Astrocyte (in vitro differentiated cells and primary cell): ENCODE results near the gene FAM177B.

Source experiments
- EZH2 ChIP-seq: IDR thresholded peaks from 2 replicates; pipeline ENCODE4 v1.6.1; 2012; ENCODE audit warnings: mild to moderate bottlenecking, low read length, inconsistent platforms; ENCODE audit not compliant: insufficient read depth
- TF ChIP-seq, protein P1 (sequence below): IDR thresholded peaks from 2 replicates; pipeline ENCODE4 v1.5.1; 2011; ENCODE audit warnings: low read depth, mild to moderate bottlenecking, inconsistent platforms, low read length, moderate library complexity; ENCODE audit not compliant: insufficient read depth

DNA sequence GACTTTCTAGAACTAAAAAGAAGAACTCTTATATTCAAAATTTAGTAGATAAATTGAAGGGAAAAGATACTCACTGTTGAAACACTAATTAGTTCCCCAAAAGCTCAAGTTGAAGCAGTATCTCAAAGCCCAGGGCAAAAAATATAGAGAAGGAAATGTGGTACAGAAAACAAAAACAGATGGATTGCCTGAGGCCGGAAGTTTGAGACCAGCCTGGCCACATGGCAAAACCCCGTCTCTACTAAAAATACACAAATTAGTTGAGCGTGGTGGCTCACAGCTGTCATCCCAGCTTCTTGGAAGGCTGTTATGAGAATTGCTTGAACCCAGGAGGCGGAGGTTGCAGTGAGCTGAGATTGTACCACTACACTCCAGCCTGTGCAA, 36.0 kb downstream of the FAM177B start:
- TF ChIP-seq, protein P1, sequence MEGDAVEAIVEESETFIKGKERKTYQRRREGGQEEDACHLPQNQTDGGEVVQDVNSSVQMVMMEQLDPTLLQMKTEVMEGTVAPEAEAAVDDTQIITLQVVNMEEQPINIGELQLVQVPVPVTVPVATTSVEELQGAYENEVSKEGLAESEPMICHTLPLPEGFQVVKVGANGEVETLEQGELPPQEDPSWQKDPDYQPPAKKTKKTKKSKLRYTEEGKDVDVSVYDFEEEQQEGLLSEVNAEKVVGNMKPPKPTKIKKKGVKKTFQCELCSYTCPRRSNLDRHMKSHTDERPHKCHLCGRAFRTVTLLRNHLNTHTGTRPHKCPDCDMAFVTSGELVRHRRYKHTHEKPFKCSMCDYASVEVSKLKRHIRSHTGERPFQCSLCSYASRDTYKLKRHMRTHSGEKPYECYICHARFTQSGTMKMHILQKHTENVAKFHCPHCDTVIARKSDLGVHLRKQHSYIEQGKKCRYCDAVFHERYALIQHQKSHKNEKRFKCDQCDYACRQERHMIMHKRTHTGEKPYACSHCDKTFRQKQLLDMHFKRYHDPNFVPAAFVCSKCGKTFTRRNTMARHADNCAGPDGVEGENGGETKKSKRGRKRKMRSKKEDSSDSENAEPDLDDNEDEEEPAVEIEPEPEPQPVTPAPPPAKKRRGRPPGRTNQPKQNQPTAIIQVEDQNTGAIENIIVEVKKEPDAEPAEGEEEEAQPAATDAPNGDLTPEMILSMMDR, result no peak
- TF ChIP-seq EZH2, result no peak
